ENCODE results near the gene PPFIA1. TPM values are rescaled to one million over a fixed set of nuclear protein-coding genes. Genes with fewer than 3 reads are reported as not detected.
"Not testable (repeated sequence)": the region's sequence is repeated elsewhere in the genome, so short reads cannot be mapped to it uniquely, and the experiment has no call there.

PPFIA1 gene
- total RNA-seq, 1 donor from 2014 or later, result 33.5 TPM

DNA sequence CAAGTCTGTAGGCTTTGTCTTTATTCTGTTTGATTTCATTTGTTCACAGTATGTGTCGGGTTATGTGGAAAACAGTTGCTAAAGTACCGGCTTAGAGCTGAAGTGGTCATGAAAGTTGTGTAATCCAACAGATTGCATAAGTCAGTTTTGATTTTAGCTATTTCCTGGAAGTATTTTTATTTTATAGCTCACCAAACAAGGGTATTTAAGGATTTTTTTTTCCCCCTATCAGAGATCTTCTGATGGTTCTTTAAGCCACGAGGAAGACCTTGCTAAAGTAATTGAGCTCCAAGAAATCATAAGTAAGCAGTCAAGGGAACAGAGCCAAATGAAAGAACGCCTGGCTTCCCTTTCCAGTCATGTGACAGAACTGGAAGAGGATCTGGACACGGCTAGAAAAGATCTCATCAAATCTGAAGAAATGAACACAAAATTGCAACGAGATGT lies 55.9 kb downstream of the PPFIA1 start:
- no peak for DNase-seq

DNA sequence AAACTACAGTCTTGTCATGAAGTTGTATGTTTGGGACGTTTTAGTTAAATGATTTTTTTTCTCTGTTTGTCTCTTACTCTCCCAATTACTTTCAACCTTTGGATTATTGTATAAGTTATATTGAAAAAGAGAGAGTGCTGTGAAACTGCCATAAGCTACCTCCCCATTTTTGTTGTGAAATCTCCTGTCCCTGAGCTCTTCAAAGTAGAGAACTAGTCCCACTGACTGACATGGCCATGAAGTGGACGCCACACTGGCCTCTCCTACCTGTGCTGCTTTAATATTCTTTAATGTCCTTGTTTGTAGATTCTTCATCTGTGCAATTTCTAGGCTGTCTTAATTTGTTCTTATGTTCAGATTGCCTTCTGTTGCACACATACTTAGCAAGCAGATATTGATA lies 56.3 kb downstream of the PPFIA1 start:
- DNase-seq, result no peak

DNA sequence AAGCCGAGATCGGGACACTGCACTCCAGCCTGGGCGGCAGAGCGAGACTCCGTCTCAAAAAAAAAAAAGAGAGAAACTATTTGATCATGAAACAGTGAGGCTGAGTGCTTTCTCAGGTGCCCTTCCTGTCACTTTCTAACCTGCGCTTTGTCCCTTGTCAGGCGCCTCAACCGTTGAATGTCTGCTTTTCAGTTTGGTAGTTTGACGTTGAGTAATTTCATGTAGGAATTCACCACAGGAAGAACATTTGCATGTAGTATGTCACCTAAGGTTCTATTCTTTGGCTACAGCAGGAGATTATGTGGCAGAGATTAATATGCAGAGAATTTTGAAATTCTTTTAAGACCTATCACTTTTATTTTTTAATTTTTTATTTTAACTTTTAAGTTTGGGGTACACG lies 57.2 kb downstream of the PPFIA1 start:
- DNase-seq, result no peak

DNA sequence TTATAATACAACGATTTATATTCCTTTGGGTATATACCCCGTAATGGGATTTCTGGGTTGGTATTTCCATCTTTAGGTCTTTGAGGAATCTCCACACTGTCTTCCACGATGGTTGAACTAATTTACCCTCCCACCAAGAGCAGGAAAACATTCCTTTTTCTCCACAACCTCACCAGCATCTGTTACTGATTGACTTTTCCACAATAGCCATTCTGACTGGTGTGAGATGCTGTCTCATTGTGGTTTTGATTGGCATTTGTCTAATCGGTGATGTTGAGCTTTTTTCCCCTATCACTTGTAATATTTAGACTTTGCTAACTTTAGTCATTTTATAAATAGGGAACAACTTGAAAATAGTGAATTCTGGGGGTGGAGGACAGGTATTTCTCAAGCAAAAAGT lies 58.1 kb downstream of the PPFIA1 start:
- no peak for DNase-seq

DNA sequence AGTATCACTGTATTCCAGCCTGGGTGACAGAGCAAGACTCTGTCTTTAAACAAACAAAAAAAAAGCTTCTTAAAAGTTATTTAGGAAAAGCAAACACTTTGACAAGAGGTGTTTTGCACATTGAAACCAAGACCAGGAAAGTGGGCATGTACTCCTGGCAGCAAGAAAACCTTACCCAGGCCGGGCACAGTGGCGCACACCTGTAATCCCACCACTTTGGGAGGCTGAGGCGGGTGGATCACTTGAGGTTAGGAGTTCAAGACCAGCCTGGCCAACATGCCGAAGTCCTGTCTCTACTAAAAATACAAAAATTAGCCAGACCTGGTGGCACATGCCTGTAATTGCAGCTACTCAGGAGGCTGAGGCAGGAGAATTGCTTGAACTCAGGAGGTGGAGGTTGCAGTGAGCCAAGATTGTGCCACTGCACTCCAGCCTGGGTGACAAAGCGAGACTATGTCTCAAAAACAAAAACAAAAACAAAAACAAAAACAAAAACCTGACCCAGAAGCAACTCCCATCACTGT lies 60.9 kb downstream of the PPFIA1 start:
- not testable (repeated sequence) for DNase-seq

DNA sequence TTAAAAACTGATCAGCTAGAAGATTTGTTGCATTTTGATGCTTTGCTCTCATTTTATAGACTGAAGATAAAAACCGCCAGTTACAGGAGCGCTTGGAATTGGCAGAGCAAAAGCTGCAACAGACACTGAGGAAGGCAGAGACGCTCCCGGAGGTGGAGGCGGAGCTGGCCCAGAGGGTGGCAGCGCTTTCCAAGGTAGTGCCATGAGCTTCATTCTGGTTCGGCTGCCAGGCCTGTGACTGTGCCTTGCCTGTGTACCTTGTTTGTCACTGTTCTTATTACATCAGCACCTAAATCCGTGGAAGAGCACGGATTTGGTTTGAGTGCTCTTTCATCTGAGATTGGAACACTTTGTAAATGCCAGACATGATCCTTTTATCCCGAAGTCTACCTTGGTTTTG lies 61.4 kb downstream of the PPFIA1 start:
- DNase-seq, result no peak

DNA sequence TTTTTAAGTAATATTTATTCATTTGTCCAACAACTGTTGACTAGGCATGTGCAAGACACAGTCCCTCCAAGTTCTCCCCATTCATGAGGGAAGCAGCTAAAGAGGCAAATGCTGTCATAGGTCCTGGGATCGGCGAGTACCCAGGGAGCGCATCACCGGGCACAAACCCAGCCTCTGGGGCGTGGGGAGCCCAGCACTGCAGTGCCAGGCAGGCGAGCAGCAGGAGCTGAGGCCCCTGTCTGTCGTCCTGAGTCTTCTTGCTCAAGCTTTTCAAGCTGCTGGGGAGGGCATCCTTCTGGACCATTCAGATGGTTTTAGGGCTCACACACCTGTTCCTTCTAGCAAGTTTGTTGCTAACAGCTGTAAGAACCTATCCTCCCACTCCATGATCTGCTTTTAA lies 62.1 kb downstream of the PPFIA1 start:
- no peak for DNase-seq

DNA sequence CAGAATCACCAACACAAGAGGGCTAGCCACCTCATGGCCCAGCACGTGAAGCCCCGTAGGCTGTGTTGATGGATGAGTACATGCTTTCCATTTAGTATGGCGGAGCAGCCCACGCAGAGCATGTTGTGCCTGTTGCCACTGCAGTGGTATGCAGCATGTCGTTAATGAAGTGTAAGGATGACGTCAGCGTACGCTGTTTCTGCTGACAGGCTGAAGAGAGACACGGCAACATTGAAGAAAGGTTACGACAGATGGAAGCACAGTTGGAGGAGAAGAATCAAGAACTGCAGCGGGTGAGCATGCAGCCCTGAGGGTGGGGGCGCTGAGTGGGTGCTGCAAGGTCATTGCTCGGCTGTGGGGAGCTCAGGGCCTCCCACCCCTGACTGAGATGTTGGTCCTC lies 62.8 kb downstream of the PPFIA1 start:
- no peak for DNase-seq

DNA sequence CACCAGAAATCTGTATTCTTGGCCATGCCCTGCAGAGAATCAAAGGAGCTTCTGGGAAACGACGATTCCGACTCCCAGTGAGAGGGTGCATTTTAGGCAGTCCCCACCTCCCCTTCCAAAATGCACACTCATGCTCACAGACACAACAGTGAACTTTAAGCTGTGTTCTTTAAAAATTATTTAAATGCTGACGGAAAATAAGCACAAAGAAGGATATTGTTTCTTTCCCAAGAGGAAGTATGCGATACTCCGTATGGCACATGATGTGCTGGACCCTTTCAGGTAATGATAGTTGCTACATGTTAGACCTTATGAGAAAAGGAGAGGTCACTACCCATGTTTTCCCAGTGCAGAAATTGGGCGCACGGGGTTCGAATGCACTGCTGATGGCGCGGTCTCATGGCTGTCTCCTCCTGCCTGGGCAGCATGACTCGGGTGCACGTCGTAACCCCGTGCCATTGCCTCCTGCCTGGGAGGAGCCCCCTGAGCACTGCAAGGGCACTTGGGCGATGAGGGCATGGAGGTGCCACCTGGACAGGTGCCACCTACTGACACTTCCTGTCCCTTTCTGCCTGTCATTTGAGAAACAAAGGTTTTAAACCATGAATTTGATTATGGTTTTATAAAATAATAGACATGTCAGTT lies 64.0 kb downstream of the PPFIA1 start:
- no peak for DNase-seq

DNA sequence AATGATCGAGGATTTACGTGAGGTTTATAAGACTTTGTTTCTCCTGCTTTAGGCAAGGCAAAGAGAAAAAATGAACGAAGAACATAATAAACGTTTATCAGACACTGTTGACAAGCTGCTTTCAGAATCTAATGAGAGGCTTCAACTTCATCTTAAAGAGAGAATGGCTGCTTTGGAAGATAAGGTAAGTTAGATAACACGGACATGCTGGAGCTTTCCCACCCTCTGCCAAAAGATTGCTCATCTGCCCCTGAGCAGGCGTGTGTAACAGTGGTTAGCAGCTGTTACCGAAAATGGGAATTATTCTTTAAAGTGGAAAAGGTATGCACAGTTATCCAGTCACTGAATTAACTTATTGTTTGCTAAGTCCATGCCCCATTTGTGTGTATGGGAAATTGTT lies 65.0 kb downstream of the PPFIA1 start:
- DNase-seq, result no peak

DNA sequence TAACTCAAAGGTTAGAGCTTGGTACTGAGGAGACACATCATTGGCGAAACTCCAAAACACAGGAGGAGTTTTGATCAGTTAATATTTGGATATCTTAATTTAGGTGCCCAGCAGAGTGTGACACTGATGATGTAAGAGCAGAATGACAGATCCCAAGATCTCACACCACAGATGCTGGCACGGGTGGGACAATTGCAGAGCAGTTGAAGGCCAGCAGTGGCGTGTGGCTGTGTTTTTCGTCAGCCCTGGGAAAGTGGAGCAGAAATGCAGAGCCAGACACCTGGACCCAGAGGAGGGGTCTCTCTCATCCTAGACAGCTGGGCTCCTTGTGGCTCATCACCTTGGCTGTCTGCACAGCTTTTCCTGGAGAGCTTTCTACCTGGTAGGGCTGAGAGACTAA lies 68.1 kb downstream of the PPFIA1 start:
- no peak for DNase-seq

DNA sequence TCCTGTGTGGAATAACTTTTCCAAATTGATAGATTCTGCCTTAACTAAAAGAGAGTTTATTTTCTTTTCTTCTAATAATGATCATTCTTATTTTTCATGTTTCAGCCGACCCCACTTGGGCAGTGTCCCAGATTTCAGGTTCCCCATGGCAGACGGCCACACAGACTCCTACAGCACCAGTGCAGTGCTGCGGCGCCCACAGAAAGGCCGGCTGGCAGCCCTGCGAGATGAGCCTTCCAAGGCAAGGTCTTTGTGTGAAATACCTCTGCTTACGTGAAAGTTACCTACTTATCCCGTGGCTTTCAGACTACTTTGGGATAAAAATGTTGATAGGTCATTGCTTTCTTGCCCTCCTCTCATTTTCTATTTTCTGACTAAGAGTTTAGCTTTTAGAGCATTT lies 68.6 kb downstream of the PPFIA1 start:
- DNase-seq, result no peak

DNA sequence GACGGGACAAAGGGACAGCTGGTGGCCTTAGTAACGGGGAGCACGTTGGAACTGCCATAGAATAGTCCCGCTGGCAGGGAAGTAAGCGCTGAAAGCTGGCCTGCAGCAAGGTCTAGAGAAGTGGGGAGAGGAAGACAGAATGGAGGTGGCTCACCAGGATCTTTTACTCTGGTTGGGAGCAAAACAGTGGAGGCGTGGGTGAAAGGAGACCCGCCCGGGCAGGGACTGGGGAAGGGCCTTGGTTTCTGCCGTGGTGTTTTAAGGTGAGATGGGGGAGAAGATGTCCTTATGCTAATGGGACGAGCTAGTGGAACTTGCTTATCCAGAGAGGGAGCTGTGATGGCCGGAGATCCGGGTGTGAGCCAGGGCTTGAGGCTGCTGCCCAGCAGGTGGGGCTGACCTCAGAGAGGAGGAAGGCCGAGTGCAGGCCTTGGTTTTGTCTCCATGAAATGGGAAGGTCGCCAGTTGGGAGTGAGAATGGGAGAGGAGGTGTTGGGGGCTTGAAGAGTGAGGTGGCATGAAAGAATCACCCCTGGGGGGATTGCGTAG lies 71.5 kb downstream of the PPFIA1 start:
- DNase-seq, result no peak

DNA sequence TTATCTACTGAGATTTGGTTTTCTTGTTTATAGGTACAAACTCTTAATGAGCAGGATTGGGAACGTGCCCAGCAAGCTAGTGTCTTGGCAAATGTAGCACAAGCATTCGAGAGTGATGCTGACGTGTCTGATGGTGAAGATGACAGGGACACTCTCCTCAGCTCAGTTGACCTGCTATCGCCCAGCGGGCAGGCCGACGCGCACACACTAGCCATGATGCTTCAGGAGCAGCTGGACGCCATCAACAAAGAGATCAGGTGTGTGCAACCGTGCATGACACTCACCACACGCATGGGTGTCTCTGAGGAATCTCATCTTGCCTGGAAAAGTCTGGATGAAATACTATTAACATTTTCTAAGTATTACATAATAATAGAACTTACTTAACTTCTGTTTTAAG lies 73.1 kb downstream of the PPFIA1 start:
- DNase-seq, result no peak

DNA sequence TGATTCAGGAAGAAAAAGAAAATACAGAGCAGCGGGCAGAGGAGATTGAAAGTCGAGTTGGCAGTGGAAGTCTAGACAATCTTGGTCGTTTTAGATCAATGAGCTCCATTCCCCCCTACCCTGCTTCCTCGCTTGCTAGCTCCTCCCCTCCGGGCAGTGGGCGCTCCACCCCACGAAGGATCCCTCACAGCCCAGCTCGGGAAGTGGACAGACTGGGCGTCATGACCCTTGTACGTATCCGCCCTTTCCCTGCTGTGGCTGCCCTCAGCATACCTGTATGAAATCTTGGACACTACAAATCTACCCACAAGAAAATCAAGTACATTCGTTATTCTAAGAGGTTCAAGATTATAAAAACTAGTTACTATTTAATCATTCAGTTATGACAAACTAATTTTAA lies 77.7 kb downstream of the PPFIA1 start:
- no peak for DNase-seq

DNA sequence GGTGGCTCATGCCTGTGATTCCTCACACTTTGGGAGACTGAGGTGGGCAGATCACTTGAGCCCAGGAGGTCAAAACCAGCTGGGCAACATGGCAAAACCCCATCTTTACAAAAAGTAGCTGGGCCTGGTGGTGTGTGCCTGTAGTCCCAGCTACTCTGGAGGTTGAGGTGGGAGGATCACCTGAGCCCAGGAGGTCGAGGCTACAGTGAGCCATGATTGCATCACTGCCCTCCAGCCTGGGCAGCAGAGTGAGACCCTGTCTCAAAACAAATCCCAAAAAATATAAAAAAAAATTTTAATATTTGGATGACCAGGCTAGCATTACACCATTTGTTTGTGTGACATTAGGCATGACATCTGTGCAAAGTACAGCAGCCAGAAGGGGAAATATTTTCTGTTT lies 78.1 kb downstream of the PPFIA1 start:
- DNase-seq, result no peak

DNA sequence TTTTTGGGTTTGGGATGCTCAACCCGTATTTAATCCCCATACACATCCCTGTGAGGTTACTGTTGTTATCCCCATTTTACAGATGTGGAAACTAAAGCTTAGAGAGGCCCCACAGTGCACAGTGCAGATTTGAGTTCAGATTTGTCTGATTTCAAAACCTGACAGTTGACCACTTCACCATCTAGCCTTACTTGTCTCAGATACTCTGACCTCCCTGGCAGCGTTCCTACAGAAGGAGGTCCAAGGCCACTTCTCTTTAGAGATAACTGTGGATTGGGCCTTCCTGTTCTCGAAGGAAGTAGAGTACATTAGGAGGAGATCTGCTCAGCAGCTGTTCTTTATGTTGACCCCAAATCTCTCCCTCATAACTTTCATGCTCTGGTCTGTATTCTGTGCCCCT lies 81.2 kb downstream of the PPFIA1 start:
- DNase-seq, result no peak

DNA sequence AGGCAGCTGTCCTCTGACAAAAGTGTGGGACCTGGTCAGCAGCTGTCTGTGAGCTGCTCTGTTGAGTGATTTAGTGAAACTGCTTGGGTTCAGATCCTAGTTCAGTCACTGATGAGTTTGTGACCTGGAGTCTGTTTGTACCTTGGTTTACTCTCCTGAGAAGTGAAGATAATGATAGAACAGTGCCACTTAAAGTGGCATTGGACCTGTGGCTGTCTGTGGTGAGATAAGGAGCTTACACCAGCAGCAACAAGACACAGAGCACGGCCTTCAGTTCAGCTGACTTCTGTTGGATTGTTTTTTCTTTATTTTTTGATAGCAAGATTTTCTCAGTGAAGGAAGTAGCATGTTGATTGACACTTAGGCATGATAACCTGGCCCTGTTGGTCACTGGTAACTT lies 81.6 kb downstream of the PPFIA1 start:
- no peak for DNase-seq

DNA sequence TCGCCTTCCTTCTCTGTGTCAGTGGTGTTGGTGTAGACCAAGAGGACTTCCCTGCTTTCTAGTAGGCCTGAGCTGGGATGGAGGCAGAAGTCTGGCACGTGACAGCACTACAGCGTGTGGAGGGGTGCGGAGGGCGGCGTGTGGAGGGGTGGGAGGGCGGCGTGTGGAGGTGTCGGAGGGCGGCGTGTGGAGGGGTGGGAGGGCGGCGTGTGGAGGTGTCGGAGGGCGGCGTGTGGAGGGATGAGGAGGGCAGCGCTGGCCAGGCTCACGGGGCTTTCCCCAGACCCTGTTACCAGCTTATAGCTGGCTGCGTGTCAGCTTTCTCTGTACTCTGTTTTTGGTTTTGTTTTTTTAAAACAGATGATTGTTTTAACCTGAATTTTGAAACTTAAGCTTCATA lies 82.1 kb downstream of the PPFIA1 start:
- no peak for DNase-seq

DNA sequence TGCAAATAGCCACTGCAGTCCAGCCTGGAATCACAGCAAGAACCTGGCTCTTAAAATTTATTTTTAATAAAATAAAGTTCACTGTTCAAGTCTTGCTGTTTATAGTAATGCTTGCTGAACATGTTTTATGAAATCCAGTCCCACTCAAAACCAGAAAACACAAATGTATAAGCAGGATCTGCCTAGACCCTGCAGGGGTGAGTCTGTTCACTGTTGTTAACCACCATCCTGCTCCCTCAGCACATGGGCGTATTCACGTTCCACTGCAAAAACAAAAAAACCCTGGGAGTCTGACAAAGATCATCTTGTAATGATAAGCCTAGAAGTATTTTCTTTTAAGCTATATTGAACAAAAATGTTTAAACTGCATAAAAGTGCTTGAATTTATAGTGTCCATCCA lies 82.8 kb downstream of the PPFIA1 start:
- DNase-seq, result no peak

DNA sequence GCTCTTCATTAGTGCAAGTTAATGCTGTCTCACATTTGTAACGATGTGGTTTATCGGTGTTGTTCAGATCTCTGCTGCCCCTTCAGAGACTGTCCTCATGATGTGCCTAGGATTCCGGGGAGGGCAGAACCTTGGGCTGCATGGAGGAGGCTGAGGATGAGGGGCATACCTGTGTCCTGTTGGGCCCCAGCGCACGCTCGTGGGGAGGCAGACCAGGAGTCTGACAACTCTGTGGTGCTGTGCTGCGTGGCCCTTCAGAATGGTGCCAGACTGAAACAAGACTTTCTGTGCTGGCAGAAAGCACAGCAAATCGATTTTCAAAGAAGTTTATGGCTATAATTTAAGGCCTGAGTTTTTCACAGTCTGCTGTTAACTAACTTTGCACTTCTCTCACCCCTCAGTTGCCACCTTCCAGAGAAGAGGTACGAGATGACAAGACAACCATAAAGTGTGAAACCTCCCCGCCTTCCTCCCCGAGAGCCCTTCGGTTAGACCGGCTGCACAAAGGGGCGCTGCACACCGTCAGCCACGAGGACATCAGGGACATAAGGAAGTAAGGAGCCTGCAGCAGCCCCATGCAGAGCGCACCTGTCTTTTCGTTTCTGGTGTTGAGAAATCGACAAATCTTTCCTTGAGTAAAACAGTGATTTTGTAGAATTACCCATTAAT lies 83.5 kb downstream of the PPFIA1 start:
- DNase-seq, result no peak

DNA sequence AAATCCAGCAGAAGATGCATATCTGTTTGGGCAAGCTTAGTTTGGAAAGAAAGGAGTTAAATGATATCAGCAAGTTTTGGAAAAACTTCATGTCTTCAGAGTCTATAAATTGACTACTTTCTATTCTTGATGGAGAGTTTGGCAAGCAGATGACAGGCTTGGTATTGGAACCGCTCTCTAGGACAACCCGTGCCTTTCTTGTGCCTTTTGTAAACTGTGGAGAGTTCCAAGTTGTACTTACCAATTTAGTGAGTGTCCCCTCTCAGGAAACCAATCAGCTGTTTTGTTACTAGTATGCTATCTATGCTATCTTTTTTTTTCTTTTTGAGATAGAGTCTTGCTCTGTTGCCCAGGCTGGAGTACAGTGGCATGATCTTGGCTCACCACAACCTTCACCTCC lies 84.1 kb downstream of the PPFIA1 start:
- DNase-seq, result no peak

DNA sequence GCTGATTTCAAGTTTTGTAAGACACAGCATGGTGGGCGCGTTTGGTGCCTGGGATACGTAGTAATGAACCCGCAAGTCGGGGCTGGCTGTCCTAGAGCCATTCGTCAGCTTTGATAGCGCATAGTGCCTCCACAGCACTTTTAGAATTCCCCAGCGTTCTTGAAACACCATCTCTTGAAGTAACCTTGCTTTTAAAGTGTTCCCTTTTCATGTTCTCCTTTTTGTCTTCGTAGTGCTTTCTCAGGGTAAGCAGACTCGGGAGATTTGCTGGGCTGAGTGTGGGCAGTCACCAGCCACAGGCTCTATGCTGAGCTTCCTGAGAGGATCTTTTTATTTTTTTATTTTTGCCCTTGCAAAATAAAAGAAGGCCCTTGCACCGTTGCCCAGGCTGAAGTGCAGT lies 88.3 kb downstream of the PPFIA1 start:
- DNase-seq, result no peak

DNA sequence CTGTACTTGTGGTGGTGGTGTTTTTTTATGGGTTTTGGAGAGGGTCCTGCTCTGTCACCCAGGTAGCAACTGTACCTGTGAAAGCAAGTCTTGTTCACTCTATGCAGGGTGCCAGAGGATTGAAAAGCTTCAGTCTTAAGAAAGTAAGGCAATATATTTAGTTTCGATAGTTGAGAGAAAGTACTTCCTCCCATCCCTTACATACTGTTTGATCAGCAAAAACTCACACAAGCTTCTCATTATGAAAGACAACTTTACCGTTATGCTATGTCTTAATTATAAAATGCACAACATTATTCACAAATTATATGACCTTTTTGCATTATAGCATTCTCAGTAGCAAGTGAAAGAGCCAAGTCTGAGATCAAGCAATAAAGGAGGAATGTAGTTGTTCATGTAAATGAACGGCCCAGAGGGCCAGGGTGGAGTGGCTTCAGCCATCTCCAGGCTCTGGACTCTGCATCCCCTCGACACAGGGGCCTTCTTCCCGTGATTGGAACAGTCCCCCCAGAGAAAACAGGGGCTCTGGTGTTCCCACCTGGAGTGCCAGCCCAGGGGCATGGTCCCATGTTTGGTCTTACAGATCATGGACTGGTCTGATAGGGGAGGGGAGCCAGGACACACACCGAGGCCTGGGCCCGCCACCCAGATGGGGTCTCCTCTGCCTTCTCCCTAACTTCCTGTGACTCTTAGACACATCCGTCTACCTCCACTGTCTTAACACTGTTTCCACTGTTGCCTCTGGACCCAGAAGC lies 89.1 kb downstream of the PPFIA1 start:
- no peak for DNase-seq
